ENCODE results near the gene RCSD1. TPM values are rescaled to one million over a fixed set of nuclear protein-coding genes. Genes with fewer than 3 reads are reported as not detected.

RCSD1 gene
- total and polyA plus RNA-seq, 10 of the 15 experiments (the other 5 are each of a cell fraction or from before 2014, with no cell fraction given), result 11.4 to 78.3 (median 71.6) TPM

- TF ChIP-seq CTCF (IDR thresholded peaks at IDR 0.05 in 2 of 3, conservative IDR thresholded peaks at IDR 0.05 in 1 of 3; ENCODE audit: control insufficient read depth in 2 of 3, extremely low read depth in 1 of 3, insufficient read depth in 1 of 3, low read depth in 3 of 3, low read length in 3 of 3), result peak in 2 of 3 experiments; percentile 26 to 45; a peak in 3 of 6 replicates
- 0 out of 2 replicates have a peak, but pooled peaks have one; percentile 59 for TF ChIP-seq NBN (IDR thresholded peaks at IDR 0.05)
- 0 out of 2 replicates have a peak, but pooled peaks have one; percentile 32 for TF ChIP-seq EED (IDR thresholded peaks at IDR 0.05; ENCODE audit: low read depth)
- TF ChIP-seq ZNF207 (IDR thresholded peaks at IDR 0.05; ENCODE audit: borderline replicate concordance), result no peak
These were observed 91.1 kb downstream of the RCSD1 start (continued) for GRCh38 chr1:167720965-167721616.

GRCh38 chr1:167721617-167722151, 91.7 kb downstream of the RCSD1 start, which contains the start of gene MPZL1:
Gene MPZL1, plus strand, starts transcription at chr1:167721982. Its CDS starts 170 bp downstream, at chr1:167722152.
- no peaks in the 10 kb centered on the region for H3K9me3 ChIP-seq (replicated peaks; ENCODE audit: control insufficient read depth, insufficient read depth, low read length)
- H3K36me3 ChIP-seq (ENCODE audit: control insufficient read depth in 2 of 2, insufficient read depth in 2 of 2, low read length in 1 of 2), result no peaks in the 10 kb centered on the region
- H3K27ac ChIP-seq (ENCODE audit: control insufficient read depth, insufficient read depth), result peak within 1 kb of the TSS; percentile 80
- SMC1A ChIA-PET (ENCODE audit: uncharacterized antibody, unreplicated experiment), result interaction anchor here (0.6 to 5.9 kb wide), 4 partner anchors 8 to 361 kb away, joined by 3 to 34 read pairs (median 3); no protein-coding TSS in a partner anchor
- H4K20me1 ChIP-seq (ENCODE audit: control insufficient read depth, insufficient read depth), result peaks cover 4% of the 10 kb centered on the region; the same call in 1 of the 2 replicates
- peak within 1 kb of the TSS; percentile 89 for H3K4me3 ChIP-seq
- H3K79me2 ChIP-seq (ENCODE audit: control insufficient read depth, insufficient read depth, low read length), result peaks cover 46% of the 10 kb centered on the region
- CTCF ChIA-PET, result interaction anchor here (0.6 to 2.7 kb wide), 5 partner anchors 28 to 425 kb away, joined by 3 to 11 read pairs (median 3); partner anchors contain the start of gene CREG1
- no TSS peak for BruUV-seq (replicated peaks)
- peak within 1 kb of the TSS; percentile 69 for H3K9ac ChIP-seq (ENCODE audit: control insufficient read depth, insufficient read depth, low read length)
- peak within 1 kb of the TSS; percentile 85 for H3K4me2 ChIP-seq (ENCODE audit: control insufficient read depth, insufficient read depth)
- RAD21 ChIA-PET (ENCODE audit: unreplicated experiment), result interaction anchor here (0.9 to 1.0 kb wide), 2 partner anchors 18 to 213 kb away, joined by 3 read pairs; no protein-coding TSS in a partner anchor
- ATAC-seq (peak; percentile 92), DNase-seq (ENCODE audit: low read depth, low spot score) (peak; percentile 77), FAIRE-seq (no peak)
- H3K27me3 ChIP-seq (replicated peaks in 1 of 2; ENCODE audit: control insufficient read depth in 2 of 2, insufficient read depth in 2 of 2, low read length in 1 of 2), result no peaks in the 10 kb centered on the region
- peaks cover 36% of the 10 kb centered on the region for H3K4me1 ChIP-seq (ENCODE audit: control insufficient read depth, insufficient read depth, low read length)
- in situ Hi-C loops (cut with MboI), result no loop called here
- POLR2A ChIA-PET, result interaction anchor here (1.0 to 2.9 kb wide), 3 partner anchors 8 to 217 kb away, joined by 3 to 11 read pairs (median 3); no protein-coding TSS in a partner anchor
- peak within 1 kb of the TSS; percentile 93 for H2AFZ ChIP-seq (ENCODE audit: control insufficient read depth, low read depth, low read length)
- under 1% methylated on average over 36 of the region's 52 CpGs for WGBS (ENCODE audit: insufficient coverage, insufficient replicate concordance, low lambda C conversion rate, missing lambda C conversion rate)
- intact Hi-C loops (cut with micrococcal nuclease; ENCODE audit: unreplicated experiment), result loop anchor here (1.0 kb wide), 1 partner anchor 82 kb away; no protein-coding TSS in a partner anchor
- TF ChIP-seq SIN3A (IDR thresholded peaks at IDR 0.05; ENCODE audit: low read depth, low read length), result no peak
- no peak for TF ChIP-seq ZZZ3 (IDR thresholded peaks at IDR 0.05; ENCODE audit: control insufficient read depth, insufficient read length, low read depth)
- peak in 1 of 2 experiments; percentile 15; a peak in 1 of 4 replicates for TF ChIP-seq BHLHE40 (IDR thresholded peaks at IDR 0.05; ENCODE audit: borderline replicate concordance in 1 of 2, low read depth in 2 of 2, low read length in 1 of 2)
- no peak for TF ChIP-seq ZNF274 (IDR thresholded peaks at IDR 0.05; ENCODE audit: insufficient read depth, insufficient read length)
- TF ChIP-seq SRF (IDR thresholded peaks at IDR 0.05; ENCODE audit: low read depth in 2 of 2, low read length in 2 of 2), result no peak
- TF ChIP-seq MTA2 (IDR thresholded peaks at IDR 0.05; ENCODE audit: low read depth), result no peak
- TF ChIP-seq PKNOX1 (IDR thresholded peaks at IDR 0.05), result peak; percentile 99
- TF ChIP-seq DPF2 (IDR thresholded peaks at IDR 0.05), result peak; percentile 99
- no peak for TF ChIP-seq ZNF24 (IDR thresholded peaks at IDR 0.05)
- TF ChIP-seq NKRF (conservative IDR thresholded peaks at IDR 0.05), result peak; percentile 74; the same call in 1 of the 2 replicates

Measured in GM12878 (cell line).